Psoas muscle (tissue), 8 donors: ENCODE data around the gene IFNL3. TPM values are rescaled to one million over a fixed set of nuclear protein-coding genes. Genes with fewer than 3 reads are reported as not detected.

Experiments used
- ATAC-seq, 4 donors: fragments of 200-7000 bp; cut with Tn5 transposase; one replicate each; pipeline ENCODE4 v1.9.1; 2020; ENCODE audit warnings: moderate library complexity in 3 of 4, mild to moderate bottlenecking in 2 of 4
- DNase-seq, 2 donors: peaks; one replicate each; pipeline ENCODE4 v3.0.0-alpha.2; 2020
- H3K27ac ChIP-seq: fragments of 200-600 bp; one replicate; pipeline ENCODE4 v1.8.0; 2022
- H3K27me3 ChIP-seq, 3 donors: fragments of 200-600 bp in 1 of 3; one replicate each; pipeline versions ENCODE4 v1.6.1 to v1.8.0; 2013 to 2022; ENCODE audit warnings: low read length in 2 of 3, mild to moderate bottlenecking in 2 of 3, moderate library complexity in 1 of 3; ENCODE audit not compliant: insufficient read depth in 3 of 3
- H3K36me3 ChIP-seq, 2 donors: fragments of 200-600 bp in 1 of 2; one replicate each; pipeline versions ENCODE4 v1.6.1 to v1.8.0; 2013 to 2022; ENCODE audit warnings: low read depth in 1 of 2, mild to moderate bottlenecking in 1 of 2, moderate library complexity in 1 of 2; ENCODE audit not compliant: insufficient read depth in 1 of 2
- H3K4me1 ChIP-seq: fragments of 200-600 bp; one replicate; pipeline ENCODE4 v1.8.0; 2022
- H3K4me3 ChIP-seq: fragments of 200-600 bp; one replicate; pipeline ENCODE4 v1.8.0; 2022; ENCODE audit warnings: mild to moderate bottlenecking
- H3K9me3 ChIP-seq: fragments of 200-600 bp; one replicate; pipeline ENCODE4 v1.8.0; 2022
- CTCF ChIP-seq: fragments of 200-600 bp; IDR thresholded peaks from one replicate; pipeline ENCODE4 v1.8.0; 2022; ENCODE audit warnings: antibody characterized with exemption
- WGBS, 3 donors: extraction: QIAGEN DNeasy Blood & Tissue Kit; methylation state at CpG; one replicate each; pipeline versions ENCODE4 v1.1.6 to v1.1.7; 2013; 5-methylcytosine and 5-hydroxymethylcytosine counted together
- intact Hi-C, 2 donors: fragments of 100-400 bp; cut with DNase I; formaldehyde crosslinking; loops; one replicate each; pipeline versions ENCODE4 v1.11.0 to v1.14.2; 2022
- polyA plus RNA-seq, 3 donors: library from polyadenylated mRNA; stranded (reverse); fragments of 200-250 nt; gene quantifications; one replicate each; pipeline ENCODE4 v1.2.3, GENCODE V29; 2013
- total RNA-seq, 4 donors: library from RNA; stranded (reverse); fragmentation: NEBNext Ultra II Directional in 2 of 4; extraction: Animal tissue kit (Norgen Biotek cat#: 25700) in 2 of 4; gene quantifications; one replicate each; pipeline versions ENCODE4 v1.2.1 to v1.2.4, GENCODE V29; 2021 to 2023
- donor health status: healthy with polysubstance abuse.
- donor health status: DM: no; HTN: no; CAD: no; lungs with moderate emphysema.
- donor health status: Bipolar disorder and iron deficiency.
- donor health status: healthy.
- donor health status: DM: yes; HTN: yes; CAD: no.
- donor health status: DM: no; HTN: no; CAD: no.
- donor health status: DM: no; HTN: no; CAD: no.
- donor health status: DM: yes; HTN: yes; CAD: no.

IFNL3 gene
- total and polyA plus RNA-seq, 7 donors: not detected

DNA sequence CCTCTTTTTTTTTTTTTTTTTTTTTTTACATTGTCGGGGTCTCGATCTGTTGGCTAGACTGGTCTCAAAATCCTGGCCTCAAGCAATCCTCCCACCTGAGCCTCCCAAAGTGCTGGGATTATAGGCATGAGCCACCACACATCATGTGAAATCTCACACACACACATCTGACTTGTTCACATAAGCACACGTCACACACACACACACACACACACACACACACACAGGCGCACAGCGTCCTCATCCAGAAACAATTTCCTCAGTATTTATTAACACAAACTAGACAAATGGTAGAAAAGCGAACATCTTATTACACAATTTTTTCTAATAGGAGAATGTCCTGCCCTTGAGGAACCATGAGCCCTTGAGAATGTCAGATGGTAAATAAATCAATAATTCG is 35.6 kb downstream of the IFNL3 start:
- ATAC-seq: no peak
- Histone ChIP-seq H3K36me3 (no peaks in the 10 kb centered on the region), H3K4me1 (no peaks in the 10 kb centered on the region), H3K27me3 (peaks cover 0 to 29% (median 2%) of the 10 kb centered on the region in 3 donors), H3K4me3 (no peak overlapping the region), H3K9me3 (no peaks in the 10 kb centered on the region), H3K27ac (no peak overlapping the region)
- no peak for DNase-seq
- no peak for TF ChIP-seq CTCF
- intact Hi-C loops: no loop called here
- 67 to 74% (median 72%) methylated on average over 7 of the region's 7 CpGs for WGBS, 3 donors

DNA sequence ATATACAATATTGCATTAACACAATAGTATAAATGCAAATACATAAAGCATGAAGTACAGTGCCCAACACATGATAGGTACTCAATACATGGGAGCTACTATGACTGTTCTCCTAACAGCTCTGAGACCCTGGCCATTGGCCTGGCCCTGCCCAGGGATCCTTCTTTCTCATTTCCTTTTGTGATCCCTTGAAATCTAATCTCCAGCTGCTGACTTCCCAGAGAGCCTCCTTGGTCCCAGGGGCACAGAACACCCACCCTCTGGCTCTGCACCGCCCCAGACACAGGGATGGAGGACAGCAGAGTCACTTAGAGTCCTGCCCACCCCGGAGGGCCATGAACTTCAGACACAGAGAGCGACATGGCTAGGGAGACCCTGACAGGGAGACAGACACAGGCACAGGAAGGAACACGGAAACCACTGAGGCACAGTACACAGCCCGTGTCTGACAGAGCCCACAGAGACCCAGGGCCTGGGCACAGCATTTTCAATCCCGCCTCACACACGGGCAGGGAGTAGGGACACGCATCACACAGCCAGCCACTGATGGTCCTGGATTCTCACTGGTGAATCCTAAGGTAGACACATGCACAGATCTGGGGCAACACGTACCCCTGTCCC is 36.5 kb downstream of the IFNL3 start:
- no peak overlapping the region for H3K4me3 ChIP-seq
- DNase-seq (no peak), ATAC-seq (no peak)
- peaks cover 0 to 38% (median 10%) of the 10 kb centered on the region in 3 donors for H3K27me3 ChIP-seq
- WGBS, 3 donors: 51 to 55% (median 54%) methylated on average over 9 of the region's 9 CpGs
- H3K9me3 ChIP-seq: no peaks in the 10 kb centered on the region
- intact Hi-C loops: no loop called here
- H3K4me1 ChIP-seq: no peaks in the 10 kb centered on the region
- H3K27ac ChIP-seq: no peak overlapping the region
- TF ChIP-seq CTCF: no peak
- H3K36me3 ChIP-seq: no peaks in the 10 kb centered on the region

DNA sequence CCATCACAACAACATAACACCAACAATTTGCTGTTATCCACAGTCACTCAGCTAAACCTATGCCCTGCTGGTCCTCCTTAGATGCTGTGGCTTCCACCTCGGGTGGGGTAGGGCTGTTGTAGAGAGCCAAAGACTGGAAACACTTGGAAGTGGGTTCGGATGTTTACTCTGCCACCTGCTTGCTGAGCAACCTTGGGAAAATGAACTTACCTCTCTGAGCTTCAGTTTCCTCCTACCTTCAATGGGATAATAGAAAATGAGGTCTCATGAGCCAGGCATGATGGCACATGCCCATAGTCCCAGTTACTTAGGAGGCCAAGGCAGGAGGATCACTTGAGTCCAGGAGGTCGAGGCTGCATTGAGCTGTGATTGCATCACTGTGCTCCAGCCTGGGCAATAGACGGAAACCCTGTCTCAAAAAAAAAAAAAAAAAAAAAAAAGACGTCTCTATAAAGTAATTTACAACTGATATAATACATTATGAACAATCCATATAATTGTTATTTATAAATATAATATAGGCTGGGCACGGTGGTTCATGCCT is 37.4 kb downstream of the IFNL3 start:
- H3K4me3 ChIP-seq: no peak overlapping the region
- peaks cover 0 to 47% (median 19%) of the 10 kb centered on the region in 3 donors for H3K27me3 ChIP-seq
- no peaks in the 10 kb centered on the region for H3K4me1 ChIP-seq
- no peaks in the 10 kb centered on the region for H3K36me3 ChIP-seq
- intact Hi-C loops: no loop called here
- no peak for TF ChIP-seq CTCF
- H3K27ac ChIP-seq: no peak overlapping the region
- ATAC-seq (no peak), DNase-seq (no peak)
- no peaks in the 10 kb centered on the region for H3K9me3 ChIP-seq
- 56 to 66% (median 61%) methylated on average over 6 of the region's 6 CpGs for WGBS, 3 donors

- Histone ChIP-seq H3K36me3 (no peaks in the 10 kb centered on the region), H3K4me3 (no peak overlapping the region), H3K27ac (no peak overlapping the region), H3K27me3 (peaks cover 0 to 60% (median 21%) of the 10 kb centered on the region in 3 donors), H3K9me3 (no peaks in the 10 kb centered on the region), H3K4me1 (no peaks in the 10 kb centered on the region)
- ATAC-seq: no peak
- TF ChIP-seq CTCF: no peak
- intact Hi-C loops: no loop called here
- no peak for DNase-seq
- 76 to 85% (median 84%) methylated on average over 6 of the region's 6 CpGs for WGBS, 3 donors
These were observed 38.7 kb downstream of the IFNL3 start for GRCh38 chr19:39206122-39206521.

DNA sequence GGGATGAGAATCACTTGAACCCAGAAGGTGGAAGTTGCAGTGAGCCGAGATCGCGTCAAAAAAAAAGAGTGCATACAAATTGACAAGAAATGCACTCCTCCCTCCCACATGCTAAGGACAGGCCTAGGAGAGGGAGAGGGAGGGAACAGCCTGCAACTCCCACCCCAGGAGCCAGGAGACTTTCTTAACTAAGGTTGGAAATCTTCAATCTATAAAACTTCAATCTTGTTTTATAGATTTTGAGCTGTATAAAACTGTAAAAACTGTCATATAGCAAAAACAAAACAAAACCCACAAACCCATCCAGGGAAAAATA is 39.4 kb downstream of the IFNL3 start:
- TF ChIP-seq CTCF: no peak
- Histone ChIP-seq H3K36me3 (no peaks in the 10 kb centered on the region), H3K4me3 (no peak overlapping the region), H3K9me3 (no peaks in the 10 kb centered on the region), H3K27me3 (peaks cover 0 to 67% (median 24%) of the 10 kb centered on the region in 3 donors), H3K4me1 (no peaks in the 10 kb centered on the region), H3K27ac (no peak overlapping the region)
- WGBS, 3 donors: 81 to 85% (median 82%) methylated on average over 3 of the region's 3 CpGs
- no peak for DNase-seq
- no peak for ATAC-seq
- intact Hi-C loops: no loop called here
